H1 (cell line): ENCODE measurements around the gene TNS3. TPM values are rescaled to one million over a fixed set of nuclear protein-coding genes. Genes with fewer than 3 reads are reported as not detected.

ENCODE experiments used
- ASH2L ChIP-seq: fragments of 200-600, 300-600 bp; sonication (generic); IDR thresholded peaks from one replicate; pipeline ENCODE4 v1.7.1; 2017; ENCODE audit warnings: low read length
- CBX5 ChIP-seq: fragments of 300-800, 300-1000 bp; sonication (generic); IDR thresholded peaks from 2 replicates; pipeline ENCODE4 v1.7.1; 2016; ENCODE audit warnings: antibody characterized with exemption, low read length, low read depth
- CTBP2 ChIP-seq: IDR thresholded peaks from 2 replicates; pipeline ENCODE4 v1.7.0; 2011; ENCODE audit warnings: borderline replicate concordance, mild to moderate bottlenecking, moderate library complexity, mixed read lengths, low read length; ENCODE audit not compliant: insufficient read depth, insufficient read length
- EP300 ChIP-seq, 2 experiments: IDR thresholded peaks; 1 replicate in 1 of 2; 2 replicates in 1 of 2; pipeline ENCODE4 v1.6.1; 2011 to 2012; ENCODE audit warnings: low read depth in 2 of 2, low read length in 2 of 2, mild to moderate bottlenecking in 2 of 2, borderline replicate concordance in 1 of 2, inconsistent platforms in 1 of 2, moderate library complexity in 1 of 2
- EZH2 ChIP-seq: fragments of 200-600 bp; sonication (generic); IDR thresholded peaks from 2 replicates; pipeline ENCODE4 v1.7.1; 2012; ENCODE audit warnings: low read depth, mild to moderate bottlenecking, moderate library complexity, low read length, inconsistent platforms; ENCODE audit not compliant: severe bottlenecking
- FOSL1 ChIP-seq: IDR thresholded peaks from 2 replicates; pipeline ENCODE4 v1.6.1; 2011; ENCODE audit warnings: mild to moderate bottlenecking, low read depth, low read length, moderate library complexity; ENCODE audit not compliant: insufficient read depth
- HDAC6 ChIP-seq: IDR thresholded peaks from one replicate; pipeline ENCODE4 v1.7.1; 2012; ENCODE audit warnings: low read depth, mild to moderate bottlenecking, inconsistent platforms, low read length, moderate library complexity
- KDM4A ChIP-seq: IDR thresholded peaks from one replicate; pipeline ENCODE4 v1.7.1; 2012; ENCODE audit warnings: low read depth, mild to moderate bottlenecking, moderate library complexity, low read length, inconsistent platforms; ENCODE audit not compliant: severe bottlenecking
- NRF1 ChIP-seq: IDR thresholded peaks from 2 replicates; pipeline ENCODE4 v1.6.1; 2011; ENCODE audit warnings: mild to moderate bottlenecking, low read depth, low read length, improper control_type of control experiment
- RBBP5 ChIP-seq: IDR thresholded peaks from 2 replicates; pipeline ENCODE4 v1.7.1; 2012; ENCODE audit warnings: low read depth, mild to moderate bottlenecking, inconsistent platforms, low read length, moderate library complexity, borderline replicate concordance
- SIRT6 ChIP-seq: IDR thresholded peaks from one replicate; pipeline ENCODE4 v1.7.1; 2012; ENCODE audit warnings: low read length, inconsistent platforms
- SUZ12 ChIP-seq: fragments of 200-600 bp; sonication (generic); IDR thresholded peaks from 2 replicates; pipeline ENCODE4 v1.6.1; 2012; ENCODE audit warnings: mild to moderate bottlenecking, inconsistent platforms, low read length, moderate library complexity, mixed read lengths
- polyA plus RNA-seq, 7 experiments: library from polyadenylated mRNA; depleted of rRNA in 3 of 7; stranded (reverse) in 5 of 7; unstranded in 2 of 7; fragments of >200 nt in 5 of 7; fragments of 200-250 nt in 2 of 7; gene quantifications; 1 replicate in 5 of 7; 2 replicates in 1 of 7; 4 replicates in 1 of 7; pipeline versions ENCODE4 v1.2.1 to v1.2.3, GENCODE V29; 2011 to 2013; ENCODE audit warnings: missing spikeins in 2 of 7, mixed read lengths in 2 of 7
- total RNA-seq: library from RNA; stranded (reverse); fragmentation: NEBNext Ultra II Directional; extraction: Animal tissue kit (Norgen Biotek cat#: 25700); gene quantifications from 2 replicates; pipeline ENCODE4 v1.2.1, GENCODE V29; 2021

TNS3 gene
- total and polyA plus RNA-seq, 2 of the 8 experiments (the other 6 are each of a cell fraction or from before 2014, with no cell fraction given) = 11.9 to 24.2 TPM

- TF ChIP-seq KDM4A (no peak), SIRT6 (no peak), ASH2L (no peak), CBX5 (no peak), SUZ12 (no peak), EP300 (IDR thresholded peaks at IDR 0.05; ENCODE audit: borderline replicate concordance in 1 of 2, low read depth in 2 of 2, low read length in 2 of 2) (no peak), CTBP2 (no peak), RBBP5 (no peak), FOSL1 (no peak), NRF1 (no peak), EZH2 (no peak), HDAC6 (no peak)
Observed at GRCh38 chr7:47456210-47456955, 125.5 kb downstream of the TNS3 start (continued).
